ENCODE data around the gene CNGA4.

CNGA4 gene, protein sequence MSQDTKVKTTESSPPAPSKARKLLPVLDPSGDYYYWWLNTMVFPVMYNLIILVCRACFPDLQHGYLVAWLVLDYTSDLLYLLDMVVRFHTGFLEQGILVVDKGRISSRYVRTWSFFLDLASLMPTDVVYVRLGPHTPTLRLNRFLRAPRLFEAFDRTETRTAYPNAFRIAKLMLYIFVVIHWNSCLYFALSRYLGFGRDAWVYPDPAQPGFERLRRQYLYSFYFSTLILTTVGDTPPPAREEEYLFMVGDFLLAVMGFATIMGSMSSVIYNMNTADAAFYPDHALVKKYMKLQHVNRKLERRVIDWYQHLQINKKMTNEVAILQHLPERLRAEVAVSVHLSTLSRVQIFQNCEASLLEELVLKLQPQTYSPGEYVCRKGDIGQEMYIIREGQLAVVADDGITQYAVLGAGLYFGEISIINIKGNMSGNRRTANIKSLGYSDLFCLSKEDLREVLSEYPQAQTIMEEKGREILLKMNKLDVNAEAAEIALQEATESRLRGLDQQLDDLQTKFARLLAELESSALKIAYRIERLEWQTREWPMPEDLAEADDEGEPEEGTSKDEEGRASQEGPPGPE

DNA sequence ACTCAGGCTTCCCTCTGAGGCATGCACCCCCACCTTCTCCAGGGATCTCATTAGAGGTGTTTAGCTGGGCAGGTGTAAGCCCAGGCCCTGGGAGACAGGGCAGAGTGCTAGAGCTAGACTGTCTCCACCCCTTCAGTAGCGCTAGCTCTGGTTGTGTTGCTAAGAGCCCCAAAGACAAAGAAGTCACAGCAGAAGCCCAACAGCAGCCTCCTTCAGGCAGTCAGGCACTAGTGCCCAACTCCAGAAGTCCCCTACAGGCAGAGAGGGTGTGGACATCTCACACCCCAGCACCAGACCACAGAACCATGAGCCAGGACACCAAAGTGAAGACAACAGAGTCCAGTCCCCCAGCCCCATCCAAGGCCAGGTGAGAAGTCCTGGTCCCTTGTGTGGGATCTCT, at the start of gene CNGA4:
Gene CNGA4 (plus strand): TSS at position 188 of the 400 bp plus-strand sequence. CDS start 118 bp downstream, at position 306.
- no peak for DNase-seq (ENCODE audit: low read depth in 2 of 3, low spot score in 2 of 3)

DNA sequence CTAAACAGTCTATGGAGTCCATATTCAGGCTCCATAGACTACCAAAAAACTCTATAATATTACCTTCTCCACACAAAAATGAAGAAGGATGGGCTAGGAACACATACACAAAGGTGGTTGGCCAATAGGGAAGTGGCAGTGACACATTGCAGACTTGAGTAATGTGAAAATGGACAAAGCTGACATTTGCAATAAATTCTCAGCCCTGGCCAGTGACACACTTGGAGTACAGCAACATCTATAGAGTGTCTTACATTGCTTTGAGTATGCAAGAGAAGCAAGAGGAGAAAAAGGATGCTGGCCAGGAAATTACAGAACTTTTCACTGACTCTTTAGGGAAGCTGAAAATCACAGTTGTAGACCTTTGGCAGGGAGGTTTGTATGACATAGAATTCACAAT, 47.1 kb upstream of the CNGA4 start:
- DNase-seq (ENCODE audit: low read depth in 2 of 3, low spot score in 2 of 3): no peak

DNA sequence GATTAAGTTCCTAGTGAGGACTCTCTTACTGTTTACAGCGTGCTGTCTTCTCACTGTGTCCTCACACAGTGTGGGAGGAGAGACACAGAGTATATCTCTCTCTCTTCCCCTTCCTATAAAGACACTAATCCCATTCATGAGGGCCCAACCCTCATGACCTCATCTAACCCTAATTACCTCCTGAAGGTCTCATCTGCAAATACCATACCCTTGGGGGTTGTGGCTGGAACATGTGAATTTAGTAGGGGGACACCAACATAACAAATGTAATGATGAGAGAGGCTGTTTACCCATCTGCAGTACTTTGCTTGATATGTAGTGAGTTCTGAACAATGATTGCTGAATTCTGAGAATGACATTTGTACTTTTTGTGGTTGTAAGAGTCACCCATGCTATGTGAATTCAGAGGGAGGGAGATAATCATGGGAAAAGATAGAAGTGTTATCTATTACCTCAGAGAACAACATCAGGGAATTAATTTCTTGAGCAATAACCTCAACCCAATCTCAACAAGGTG, 44.8 kb upstream of the CNGA4 start:
- no peak for DNase-seq (ENCODE audit: low read depth in 2 of 3, low spot score in 2 of 3)

DNA sequence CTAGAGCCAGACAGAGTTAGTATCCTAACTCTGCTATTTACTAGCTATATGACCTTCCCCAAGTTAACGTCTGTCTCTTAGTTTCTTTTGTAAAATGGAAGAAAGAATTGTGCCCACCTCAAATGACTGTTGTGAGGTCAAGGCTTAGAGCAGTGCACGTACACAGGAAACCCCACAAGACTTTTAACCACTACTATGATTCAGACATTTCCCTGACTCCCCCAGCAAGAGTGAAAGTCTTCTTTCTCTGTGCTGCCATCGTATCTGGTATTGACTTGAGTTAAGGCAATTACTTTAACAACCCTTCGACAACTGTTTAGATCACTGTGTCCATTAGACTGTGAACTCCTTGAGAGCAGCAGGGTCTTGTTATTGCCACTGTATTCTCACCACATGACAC, 42.5 kb upstream of the CNGA4 start:
- DNase-seq (ENCODE audit: low read depth in 2 of 3, low spot score in 2 of 3): no peak

DNA sequence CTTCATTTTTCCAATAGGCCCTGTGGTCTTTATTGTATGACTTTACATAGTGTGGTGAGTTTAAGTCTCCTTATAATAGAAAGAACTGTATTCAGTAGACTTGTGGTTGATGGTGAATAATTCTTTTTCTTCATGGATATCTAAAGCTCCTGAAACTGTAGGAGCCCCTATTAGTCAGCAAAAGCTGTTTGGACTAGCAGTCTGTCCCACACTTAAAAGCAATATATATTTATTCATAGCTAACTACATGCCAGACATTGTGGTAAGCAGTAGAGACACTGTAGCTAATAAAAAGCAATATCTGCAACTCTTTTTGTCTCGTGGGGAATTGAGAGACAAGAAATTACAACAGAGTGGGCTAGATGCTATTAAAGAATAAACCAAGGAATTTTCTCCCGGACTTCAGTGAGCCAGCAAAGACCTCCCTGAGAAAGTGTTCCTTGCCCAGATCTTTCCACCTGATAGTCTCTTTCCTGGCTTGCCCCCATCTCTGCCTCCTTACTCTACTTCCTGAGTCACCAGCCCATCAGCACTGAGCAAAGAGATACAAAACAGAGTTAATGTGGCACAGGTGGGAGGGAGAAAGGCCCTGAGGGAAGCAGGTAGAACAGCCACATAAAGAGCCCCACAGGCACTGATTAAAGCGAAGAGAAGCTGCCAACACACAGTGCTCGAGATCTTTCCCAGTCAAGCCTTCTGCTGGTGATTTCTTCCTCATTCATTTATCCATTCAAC, 41.3 kb upstream of the CNGA4 start:
- DNase-seq (ENCODE audit: low read depth in 2 of 3, low spot score in 2 of 3): no peak

DNA sequence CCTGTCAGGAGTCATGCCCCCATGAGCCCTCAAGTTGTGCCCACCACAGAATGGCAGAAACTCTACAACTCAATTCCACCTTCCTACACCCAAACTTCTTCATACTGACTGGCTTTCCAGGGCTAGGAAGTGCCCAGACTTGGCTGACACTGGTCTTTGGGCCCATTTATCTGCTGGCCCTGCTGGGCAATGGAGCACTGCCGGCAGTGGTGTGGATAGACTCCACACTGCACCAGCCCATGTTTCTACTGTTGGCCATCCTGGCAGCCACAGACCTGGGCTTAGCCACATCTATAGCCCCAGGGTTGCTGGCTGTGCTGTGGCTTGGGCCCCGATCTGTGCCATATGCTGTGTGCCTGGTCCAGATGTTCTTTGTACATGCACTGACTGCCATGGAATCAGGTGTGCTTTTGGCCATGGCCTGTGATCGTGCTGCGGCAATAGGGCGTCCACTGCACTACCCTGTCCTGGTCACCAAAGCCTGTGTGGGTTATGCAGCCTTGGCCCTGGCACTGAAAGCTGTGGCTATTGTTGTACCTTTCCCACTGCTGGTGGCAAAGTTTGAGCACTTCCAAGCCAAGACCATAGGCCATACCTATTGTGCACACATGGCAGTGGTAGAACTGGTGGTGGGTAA, 39.6 kb upstream of the CNGA4 start, which contains the start of gene OR52W1:
Gene OR52W1 (plus strand): TSS at position 51 of the 637 bp plus-strand sequence. CDS start 0 bp downstream, at position 51.
- no peak for DNase-seq (ENCODE audit: low read depth in 2 of 3, low spot score in 2 of 3)

DNA sequence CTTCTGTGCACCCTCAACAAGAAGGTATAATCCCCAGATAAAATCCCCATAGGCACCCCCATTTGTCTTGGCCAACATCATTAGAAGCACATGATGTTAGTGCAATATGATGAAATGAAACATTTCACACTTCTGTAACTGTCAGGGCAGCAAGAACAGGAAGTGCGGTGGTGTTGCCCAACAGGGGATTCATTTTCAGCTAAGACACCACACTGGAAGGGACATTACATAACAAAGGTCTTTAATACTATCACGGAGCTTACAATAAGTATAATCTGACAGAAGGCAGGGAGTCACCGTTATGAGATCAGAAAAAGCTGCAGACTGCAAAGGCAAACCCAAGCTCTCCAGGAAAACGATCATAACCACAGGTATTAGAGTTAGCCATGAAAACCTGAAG, 37.9 kb upstream of the CNGA4 start:
- no peak for DNase-seq (ENCODE audit: low read depth in 2 of 3, low spot score in 2 of 3)

DNA sequence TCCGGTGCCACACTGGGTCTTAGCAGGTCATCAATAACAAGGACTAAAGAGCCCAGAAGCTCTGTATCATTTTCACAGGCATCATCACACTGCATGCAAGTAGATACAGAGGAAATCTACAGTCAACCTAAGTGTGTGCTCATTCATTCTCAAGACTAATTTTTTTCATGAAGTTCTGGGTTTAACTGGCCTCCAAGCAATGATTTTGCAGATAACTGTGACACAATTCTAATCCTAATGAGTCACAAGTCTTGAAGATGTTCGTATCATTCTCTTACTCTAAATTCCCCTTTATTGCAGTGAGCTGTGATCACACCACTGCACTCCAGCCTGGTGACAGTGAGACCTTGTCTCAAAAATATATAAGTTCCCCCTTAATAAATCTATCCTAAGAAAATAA, 37.4 kb upstream of the CNGA4 start:
- no peak for DNase-seq (ENCODE audit: low read depth in 2 of 3, low spot score in 2 of 3)

DNA sequence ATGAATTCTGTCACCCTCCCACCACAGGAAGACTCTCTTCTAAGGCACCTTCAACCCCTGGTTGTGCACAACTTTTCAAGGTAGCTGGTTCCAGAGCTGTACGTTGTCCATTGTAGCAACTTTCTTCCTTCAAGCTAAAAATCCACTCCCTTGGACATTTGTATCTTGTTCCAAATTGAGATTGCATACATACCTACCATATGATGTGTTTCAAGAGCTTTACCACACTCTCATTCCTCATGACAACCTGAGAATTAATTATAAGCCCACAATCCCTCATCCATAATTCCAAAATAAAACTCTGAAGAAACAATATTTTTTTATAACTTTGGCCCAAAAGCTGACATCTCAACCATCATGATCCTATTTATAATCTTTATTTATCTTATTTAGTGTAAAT, 36.8 kb upstream of the CNGA4 start:
- DNase-seq (ENCODE audit: low read depth in 2 of 3, low spot score in 2 of 3): no peak

DNA sequence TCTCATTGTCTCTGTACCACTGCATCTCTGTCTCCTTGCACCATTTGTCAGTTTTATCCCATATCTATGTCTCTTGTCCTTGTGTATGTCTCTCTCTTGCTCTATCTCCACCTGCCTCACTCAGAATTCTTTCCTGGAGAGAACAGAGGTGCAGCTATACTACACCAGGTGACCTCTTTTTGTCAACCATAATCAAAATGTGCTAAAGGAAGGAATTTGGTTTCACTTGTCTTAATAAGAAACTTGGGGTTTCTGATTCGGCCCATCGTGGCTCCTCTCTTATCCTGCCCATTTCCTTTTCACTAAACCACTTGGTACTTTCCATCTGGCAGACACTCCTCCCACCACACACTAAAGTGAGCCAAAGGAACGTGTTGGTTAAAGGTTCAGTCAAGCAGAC, 35.6 kb upstream of the CNGA4 start:
- no peak for DNase-seq (ENCODE audit: low read depth in 2 of 3, low spot score in 2 of 3)

DNA sequence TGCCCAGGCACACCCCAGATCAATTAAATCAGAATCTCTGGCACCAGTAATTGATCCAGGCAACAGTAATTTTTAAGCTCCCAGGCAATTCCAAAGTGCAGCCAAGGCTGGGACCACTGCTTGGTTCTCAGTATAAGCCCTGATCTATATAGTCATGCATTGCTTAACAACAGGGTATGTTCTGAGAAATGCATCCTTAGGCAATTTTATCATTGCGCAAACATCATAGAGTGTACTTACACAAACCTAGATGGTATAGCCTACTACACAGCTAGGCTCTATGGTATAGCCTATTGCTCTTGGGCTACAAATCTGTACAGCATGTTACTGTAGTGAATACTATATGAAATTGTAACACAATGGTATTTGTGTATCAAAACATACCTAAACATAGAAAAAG, 34.2 kb upstream of the CNGA4 start:
- no peak for DNase-seq (ENCODE audit: low read depth in 2 of 3, low spot score in 2 of 3)

DNA sequence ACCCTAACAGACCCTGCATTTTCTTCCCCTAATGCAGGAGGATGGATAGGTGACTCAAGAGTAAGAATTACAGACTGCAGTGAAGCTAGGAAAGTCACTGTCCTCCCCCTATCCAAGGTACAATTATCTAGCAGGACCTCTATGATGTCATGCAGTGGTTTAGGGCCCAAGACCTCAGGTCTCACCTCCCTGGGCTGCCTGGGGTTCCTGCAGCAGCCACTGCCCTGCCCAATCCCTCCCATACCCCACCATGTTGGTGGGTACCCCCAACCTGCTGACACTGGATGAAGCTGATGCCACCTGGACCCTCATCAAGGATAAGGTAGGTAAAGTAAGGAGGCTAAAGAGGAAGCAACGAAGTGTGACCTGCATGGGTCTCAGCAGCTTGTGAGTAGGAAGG, 33.5 kb upstream of the CNGA4 start, which contains the start of gene C11orf42:
Gene C11orf42 (plus strand): TSS at position 192 of the 400 bp plus-strand sequence. CDS start 59 bp downstream, at position 251.
- no peak for DNase-seq (ENCODE audit: low read depth in 2 of 3, low spot score in 2 of 3)

DNA sequence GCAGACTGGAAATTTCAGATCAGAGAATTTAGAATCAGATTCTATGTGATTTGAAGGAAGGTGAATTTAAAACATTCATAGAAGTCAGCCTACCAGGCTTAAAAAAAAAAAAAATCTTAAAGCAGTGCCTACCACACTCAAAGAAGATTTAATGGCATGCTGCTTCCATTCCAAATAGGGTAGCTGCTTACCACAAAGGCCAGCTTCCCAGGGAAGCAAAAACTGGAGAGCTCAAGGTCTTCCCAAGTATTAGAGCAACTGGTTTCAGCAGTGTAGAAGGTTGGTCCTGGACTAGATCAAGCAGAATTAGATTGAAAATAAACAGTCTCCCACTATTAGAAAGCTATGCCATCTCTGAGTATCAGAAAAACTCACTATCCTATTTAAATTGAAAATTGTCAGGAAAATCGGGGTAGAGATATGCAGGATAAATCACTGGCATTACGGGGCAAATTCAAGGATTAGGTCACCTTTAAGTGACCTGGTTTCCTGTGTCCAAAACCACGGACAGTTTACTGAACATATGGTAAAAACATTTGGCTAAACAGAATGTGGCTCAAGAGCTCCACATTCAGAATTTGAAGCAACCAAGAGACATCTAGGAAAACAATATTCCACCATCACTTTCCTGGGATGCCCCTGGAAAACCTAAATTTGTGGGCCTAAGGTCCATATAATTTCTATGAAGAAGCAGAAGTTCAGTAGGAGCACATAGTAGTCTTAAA, 32.3 kb upstream of the CNGA4 start:
- no peak for DNase-seq (ENCODE audit: low read depth in 2 of 3, low spot score in 2 of 3)

DNA sequence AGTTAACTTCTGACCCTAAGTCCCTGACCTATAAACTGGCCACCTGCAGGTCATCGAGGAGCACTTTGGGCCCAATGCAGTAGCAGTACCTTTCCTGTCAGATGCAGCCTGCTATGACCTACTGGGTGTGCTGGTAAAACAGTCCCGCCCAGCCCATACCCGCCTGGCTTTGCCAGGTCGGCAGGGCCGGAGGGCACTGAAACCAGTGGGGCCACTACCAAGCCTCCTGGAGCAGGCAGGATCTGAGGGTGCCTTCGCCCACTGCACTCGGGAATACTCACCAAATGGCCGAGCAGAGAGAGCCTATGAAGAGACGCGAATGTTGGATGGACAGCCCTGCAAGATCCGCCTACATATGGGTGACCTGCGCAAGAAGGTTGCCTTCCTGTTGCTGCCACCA, 29.1 kb upstream of the CNGA4 start:
- no peak for DNase-seq (ENCODE audit: low read depth in 2 of 3, low spot score in 2 of 3)

DNA sequence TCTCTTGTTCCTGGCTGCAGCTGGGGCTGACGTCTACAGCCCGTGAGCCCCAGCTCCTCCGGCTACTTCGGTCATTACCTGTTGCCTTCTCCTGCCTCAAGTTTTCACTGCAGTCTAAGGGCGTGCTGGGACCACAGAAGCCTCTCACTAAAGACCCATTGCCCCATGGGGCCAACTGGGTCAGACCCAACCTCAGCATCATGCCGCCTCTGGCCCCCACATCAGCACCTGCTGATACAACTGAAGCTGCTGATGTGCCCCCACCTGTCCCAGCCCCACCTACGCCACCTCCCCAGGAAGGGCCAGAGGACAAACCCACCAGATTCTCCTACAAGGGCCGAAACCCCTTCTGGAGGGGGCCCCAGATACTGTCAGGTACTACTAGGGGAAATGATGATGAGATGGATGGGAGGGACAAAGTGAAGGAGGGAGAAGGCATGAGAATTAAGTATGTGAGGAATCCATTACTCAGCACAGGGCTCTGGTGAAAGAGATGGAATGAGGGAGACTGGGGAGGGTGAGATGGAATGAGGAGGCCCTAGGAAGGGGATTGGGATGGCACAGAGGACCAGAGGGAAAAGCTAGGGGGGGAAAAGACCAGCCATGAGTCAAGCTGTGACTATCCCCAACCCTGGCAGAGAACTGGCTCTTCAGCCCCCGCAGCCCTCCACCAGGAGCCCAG, 28.5 kb upstream of the CNGA4 start:
- no peak for DNase-seq (ENCODE audit: low read depth in 2 of 3, low spot score in 2 of 3)

DNA sequence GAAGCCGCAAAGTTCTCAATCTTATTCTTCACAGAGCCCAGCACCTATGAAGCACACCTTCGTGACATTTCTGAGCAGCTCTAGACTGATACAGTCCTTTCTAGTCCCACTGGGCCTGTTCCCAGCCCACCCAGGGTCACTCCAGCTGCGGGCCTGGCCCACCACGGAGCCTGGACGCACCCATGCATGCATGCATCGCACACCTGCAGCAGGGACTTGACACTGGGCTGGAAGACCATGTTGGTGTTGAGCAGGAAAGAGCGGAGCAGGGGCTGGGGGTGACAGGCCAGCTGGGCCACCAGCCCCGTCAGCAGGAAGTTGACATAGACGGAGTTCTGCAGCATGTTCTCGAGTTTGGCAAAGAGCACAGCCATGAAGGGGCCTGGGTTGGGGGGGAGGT, 24.4 kb upstream of the CNGA4 start:
- DNase-seq (ENCODE audit: low read depth in 2 of 3, low spot score in 2 of 3): no peak

DNA sequence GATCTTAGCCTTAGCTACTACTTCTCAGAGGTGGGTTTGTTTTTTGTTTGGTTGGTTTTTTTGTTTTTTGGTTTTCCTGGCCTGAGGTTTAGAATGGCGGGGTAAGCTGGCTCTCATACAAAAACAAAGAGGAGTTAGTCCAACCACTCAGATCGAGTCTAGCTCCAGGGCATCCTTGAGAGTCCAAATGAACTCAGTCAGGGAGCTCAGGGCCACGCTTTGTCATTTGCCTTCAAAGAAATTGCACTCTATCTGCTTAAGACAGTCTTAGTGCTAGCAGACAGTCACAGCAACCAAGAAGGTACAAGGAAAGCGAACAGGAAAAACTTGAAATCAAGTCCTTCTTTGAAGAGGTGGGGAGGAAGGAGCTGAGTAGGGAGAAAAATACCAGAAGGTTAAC, 22.4 kb upstream of the CNGA4 start:
- DNase-seq (ENCODE audit: low read depth in 2 of 3, low spot score in 2 of 3): no peak

DNA sequence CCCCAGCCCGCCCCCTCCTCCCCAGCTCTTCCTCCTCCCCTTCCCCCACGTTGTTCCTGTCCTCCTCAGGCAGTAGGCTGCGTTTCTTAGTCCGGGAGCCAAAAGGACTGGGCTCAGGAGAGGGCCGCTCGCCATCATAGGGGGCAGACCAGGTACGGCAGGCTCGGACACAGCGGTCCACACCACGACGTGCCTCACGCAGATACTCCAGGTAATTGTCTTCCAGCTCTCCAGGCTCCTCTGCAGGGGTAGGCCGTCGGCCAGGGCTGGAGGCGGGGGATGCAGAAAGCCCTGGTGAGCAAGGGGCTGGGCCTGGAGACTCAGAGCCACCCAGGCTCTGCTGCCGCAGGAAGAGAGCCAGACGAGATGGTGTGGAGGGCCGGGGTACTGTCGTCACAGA, 21.2 kb upstream of the CNGA4 start:
- no peak for DNase-seq (ENCODE audit: low read depth in 2 of 3, low spot score in 2 of 3)

DNA sequence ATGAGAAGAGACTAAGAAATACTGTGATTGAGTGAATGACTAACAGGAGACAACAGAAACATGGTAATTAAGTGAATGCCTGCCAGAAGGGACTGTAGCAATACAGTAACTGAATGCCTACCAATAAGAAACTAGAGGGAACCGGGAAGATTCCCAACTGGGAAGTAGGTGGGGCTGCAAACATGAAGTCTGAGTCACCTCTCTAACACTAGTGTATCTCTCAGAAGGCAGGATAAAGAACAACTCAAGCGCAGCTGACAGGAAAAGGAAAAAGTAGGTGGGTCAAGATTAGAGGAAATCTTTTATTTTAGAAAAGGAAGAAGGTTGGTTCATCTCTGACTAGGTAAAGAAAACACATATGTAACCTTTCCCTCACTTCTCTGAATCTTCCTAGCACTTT, 19.5 kb upstream of the CNGA4 start:
- DNase-seq (ENCODE audit: low read depth in 2 of 3, low spot score in 2 of 3): no peak

DNA sequence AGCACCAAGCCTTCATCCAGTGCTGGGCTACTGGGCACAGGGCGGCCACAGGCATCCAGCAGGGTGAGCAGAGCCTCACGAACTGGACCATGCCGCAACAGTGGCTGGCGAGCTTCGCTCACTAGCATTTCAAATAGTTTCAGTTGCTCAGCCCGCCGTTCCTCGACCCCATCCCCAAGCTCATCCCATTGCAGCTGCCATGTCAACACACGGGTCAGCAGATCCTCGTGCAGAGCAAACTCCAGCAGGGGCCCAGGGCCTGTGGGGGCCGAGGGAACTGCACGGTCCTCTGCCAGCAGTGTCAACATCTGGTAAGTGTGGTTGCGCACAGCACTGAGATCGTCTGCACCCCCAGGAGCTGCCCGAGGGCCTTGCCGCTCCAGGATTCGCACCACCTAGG, 15.0 kb upstream of the CNGA4 start:
- DNase-seq (ENCODE audit: low read depth in 2 of 3, low spot score in 2 of 3): no peak
